GM23338 (cell line): ENCODE results near the gene ADORA1. TPM values are rescaled to one million over a fixed set of nuclear protein-coding genes. Genes with fewer than 3 reads are reported as not detected.

ENCODE experiments used
- ATAC-seq: fragments of 200-7000 bp; cut with Tn5 transposase; 3 replicates; pipeline ENCODE4 v1.9.1; 2020
- DNase-seq: peaks from one replicate; pipeline ENCODE4 v3.0.0-alpha.2; 2015; ENCODE audit warnings: low spot score
- H2AFZ ChIP-seq: fragments of 200-600 bp; sonication (generic); 2 replicates; pipeline ENCODE4 v1.8.0; 2016; ENCODE audit warnings: antibody characterized with exemption, mild to moderate bottlenecking, moderate library complexity
- H3F3A ChIP-seq: fragments of 200-600 bp; sonication (generic); replicated peaks from 2 replicates; pipeline ENCODE4 v1.8.0; 2017; ENCODE audit warnings: antibody characterized with exemption, mixed run types, low read depth
- H3K27ac ChIP-seq: fragments of 200-600 bp; sonication (generic); 2 replicates; pipeline ENCODE4 v1.6.1; 2016; ENCODE audit warnings: low read depth
- H3K27me3 ChIP-seq: fragments of 200-600 bp; sonication (generic); 2 replicates; pipeline ENCODE4 v1.8.0; 2016; ENCODE audit warnings: mild to moderate bottlenecking, mixed run types, moderate library complexity; ENCODE audit not compliant: insufficient read depth
- H3K36me3 ChIP-seq: fragments of 200-600 bp; sonication (generic); 2 replicates; pipeline ENCODE4 v1.8.0; 2016; ENCODE audit warnings: mild to moderate bottlenecking; ENCODE audit not compliant: insufficient read depth
- H3K4me1 ChIP-seq: fragments of 200-600 bp; sonication (generic); 2 replicates; pipeline ENCODE4 v1.8.0; 2016; ENCODE audit warnings: mild to moderate bottlenecking, moderate library complexity; ENCODE audit not compliant: insufficient read depth
- H3K4me2 ChIP-seq: fragments of 200-600 bp; sonication (generic); 2 replicates; pipeline ENCODE4 v1.7.1; 2017; ENCODE audit warnings: mixed run types
- H3K4me3 ChIP-seq: fragments of 200-600 bp; sonication (generic); 2 replicates; pipeline ENCODE4 v1.6.1; 2016; ENCODE audit warnings: mixed run types
- H3K79me2 ChIP-seq: fragments of 200-600 bp; sonication (generic); replicated peaks from 2 replicates; pipeline ENCODE4 v1.8.0; 2017; ENCODE audit warnings: mild to moderate bottlenecking; ENCODE audit not compliant: insufficient read depth
- H3K9me2 ChIP-seq: fragments of 200-600 bp; sonication (generic); 2 replicates; pipeline ENCODE4 v1.8.0; 2017; ENCODE audit not compliant: insufficient read depth
- H4K20me1 ChIP-seq: fragments of 200-600 bp; sonication (generic); replicated peaks from 2 replicates; pipeline ENCODE4 v1.8.0; 2017; ENCODE audit warnings: mild to moderate bottlenecking; ENCODE audit not compliant: insufficient read depth
- H3K27ac Mint-ChIP-seq: 2 replicates; pipeline ENCODE4 v1.8.0; 2020; ENCODE audit warnings: inconsistent platforms, mild to moderate bottlenecking, moderate library complexity, mixed read lengths
- H3K27me3 Mint-ChIP-seq: 3 replicates; pipeline ENCODE4 v1.8.0; 2022; ENCODE audit warnings: low read depth, mild to moderate bottlenecking, moderate library complexity, mixed read lengths, inconsistent platforms; ENCODE audit not compliant: insufficient read depth, poor library complexity
- H3K36me3 Mint-ChIP-seq: 3 replicates; pipeline ENCODE4 v1.8.0; 2021; ENCODE audit warnings: low read depth, mild to moderate bottlenecking, inconsistent platforms, moderate library complexity, mixed read lengths
- H3K4me1 Mint-ChIP-seq: 3 replicates; pipeline ENCODE4 v1.8.0; 2020; ENCODE audit warnings: mild to moderate bottlenecking, inconsistent platforms, mixed read lengths
- H3K4me3 Mint-ChIP-seq: 3 replicates; pipeline ENCODE4 v1.8.0; 2021; ENCODE audit warnings: moderate library complexity, mild to moderate bottlenecking, inconsistent platforms, mixed read lengths
- H3K9me3 Mint-ChIP-seq: 3 replicates; pipeline ENCODE4 v1.8.0; 2020; ENCODE audit warnings: moderate library complexity, mild to moderate bottlenecking, inconsistent platforms, mixed read lengths
- CREB1 ChIP-seq: fragments of 250-450 bp; sonication (Bioruptor Pico); IDR thresholded peaks from 2 replicates; pipeline ENCODE4 v1.5.0; 2020; ENCODE audit warnings: low read depth, mild to moderate bottlenecking, moderate library complexity
- EZH2 ChIP-seq: fragments of 200-600 bp; sonication (generic); IDR thresholded peaks from one replicate; pipeline ENCODE4 v1.8.0; 2017; ENCODE audit warnings: antibody characterized with exemption, mild to moderate bottlenecking, low read depth; ENCODE audit not compliant: unreplicated experiment
- EZH2phosphoT487 ChIP-seq: fragments of 200-600 bp; sonication (generic); IDR thresholded peaks from one replicate; pipeline ENCODE4 v1.8.1; 2018; ENCODE audit warnings: antibody characterized with exemption; ENCODE audit not compliant: unreplicated experiment
- JUNB ChIP-seq: IDR thresholded peaks from one replicate; pipeline ENCODE4 v1.6.1; 2016; ENCODE audit warnings: antibody characterized with exemption; ENCODE audit not compliant: unreplicated experiment
- NANOG ChIP-seq: IDR thresholded peaks from 2 replicates; pipeline ENCODE4 v1.6.1; 2016; ENCODE audit warnings: antibody characterized with exemption, borderline replicate concordance
- POLR2AphosphoS5 ChIP-seq: IDR thresholded peaks from 2 replicates; pipeline ENCODE4 v1.6.1; 2016; ENCODE audit warnings: antibody characterized with exemption, low read depth
- STAT1 ChIP-seq: IDR thresholded peaks from one replicate; pipeline ENCODE4 v1.6.1; 2016; ENCODE audit warnings: antibody characterized with exemption; ENCODE audit not compliant: unreplicated experiment
- ZNF114 ChIP-seq: fragments of 250-450 bp; sonication (Bioruptor Pico); IDR thresholded peaks from 2 replicates; pipeline ENCODE4 v1.5.0; 2020; ENCODE audit warnings: mild to moderate bottlenecking, moderate library complexity
- ZNF331 ChIP-seq: fragments of 250-450 bp; sonication (Bioruptor Pico); IDR thresholded peaks from 2 replicates; pipeline ENCODE4 v1.5.0; 2020; ENCODE audit warnings: low read depth, mild to moderate bottlenecking, moderate library complexity
- polyA plus RNA-seq: library from polyadenylated mRNA; unstranded; fragments of >200 nt; fragmentation: Nextera tagmentation; extraction: Ambion mirVana; gene quantifications from 2 replicates; pipeline ENCODE4 v1.2.1, GENCODE V29; 2016
- total RNA-seq: library from RNA; depleted of rRNA; stranded (reverse); fragments of >200 nt; shearing (Covaris generic); gene quantifications from 2 replicates; pipeline ENCODE4 v1.2.3, GENCODE V29; 2014
- TF ChIP-seq, protein P1 (sequence below): IDR thresholded peaks from 2 replicates; pipeline ENCODE4 v1.6.1; 2016; ENCODE audit warnings: antibody characterized with exemption
- TF ChIP-seq, protein P2 (sequence below): fragments of 250-450 bp; sonication (Bioruptor Pico); IDR thresholded peaks from 2 replicates; pipeline ENCODE4 v1.5.0; 2020; ENCODE audit warnings: mild to moderate bottlenecking, moderate library complexity
- TF ChIP-seq, protein P3 (sequence below): IDR thresholded peaks from one replicate; pipeline ENCODE4 v1.6.1; 2018; ENCODE audit warnings: antibody characterized with exemption; ENCODE audit not compliant: unreplicated experiment
- TF ChIP-seq, protein P4 (sequence below), 2 experiments: fragments of 200-600 bp in 1 of 2; sonication (generic) in 1 of 2; conservative IDR thresholded peaks; 2 replicates each; pipeline versions ENCODE4 v1.5.1 to v1.6.1; 2016 to 2017; ENCODE audit warnings: antibody characterized with exemption in 2 of 2, low read depth in 2 of 2, mild to moderate bottlenecking in 2 of 2, moderate library complexity in 1 of 2

ADORA1 gene
- total and polyA plus RNA-seq, 2 experiments from 2014 or later = 0.63 to 1.8 TPM

DNA sequence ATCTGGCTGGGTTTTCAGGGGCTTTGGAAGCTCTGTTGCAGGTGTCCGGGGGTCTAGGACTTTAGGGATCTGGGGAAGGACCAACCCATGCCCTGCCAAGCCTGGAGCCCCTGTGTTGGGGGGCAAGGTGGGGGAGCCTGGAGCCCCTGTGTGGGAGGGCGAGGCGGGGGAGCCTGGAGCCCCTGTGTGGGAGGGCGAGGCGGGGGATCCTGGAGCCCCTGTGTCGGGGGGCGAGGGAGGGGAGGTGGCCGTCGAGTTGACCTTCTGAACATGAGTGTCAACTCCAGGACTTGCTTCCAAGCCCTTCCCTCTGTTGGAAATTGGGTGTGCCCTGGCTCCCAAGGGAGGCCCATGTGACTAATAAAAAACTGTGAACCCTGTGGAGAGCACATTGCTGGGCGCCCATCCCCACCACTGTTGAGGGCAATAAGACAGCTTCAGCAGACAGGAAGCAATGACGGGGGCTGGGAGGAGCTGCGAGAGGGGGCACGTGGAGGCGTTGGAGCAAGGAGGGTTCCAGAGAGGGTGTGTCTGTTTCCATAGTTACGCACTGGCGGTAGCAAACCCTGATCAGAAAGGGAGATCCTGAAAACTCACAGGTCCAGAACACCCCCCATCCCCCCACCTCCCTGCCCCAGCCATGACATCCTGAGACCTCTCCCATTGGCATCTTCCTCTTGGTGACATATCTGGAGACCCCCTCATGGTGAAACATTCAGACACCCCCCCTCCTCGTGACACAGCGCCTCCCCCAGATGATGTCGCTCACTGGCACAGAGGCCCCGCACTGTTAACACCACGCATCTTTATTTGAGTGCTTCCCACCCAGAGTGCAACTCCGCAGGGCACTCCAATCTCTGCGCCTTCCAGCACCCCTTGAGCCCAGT is 39.7 kb downstream of the ADORA1 start:
- Histone ChIP-seq H3K79me2 (no peaks in the 10 kb centered on the region), H3K4me1 (no peaks in the 10 kb centered on the region), H4K20me1 (no peaks in the 10 kb centered on the region), H2AFZ (no peak overlapping the region), H3K27me3 (no peaks in the 10 kb centered on the region), H3K9me2 (no peaks in the 10 kb centered on the region), H3K4me2 (no peak overlapping the region), H3K36me3 (no peaks in the 10 kb centered on the region), H3K27ac (no peak overlapping the region), H3K4me3 (no peak overlapping the region), H3F3A (no peaks in the 10 kb centered on the region)
- ATAC-seq (no peak), DNase-seq (peak; percentile 30)
- Mint-ChIP-seq H3K36me3 (no peaks in the 10 kb centered on the region; the same call in 2 of the 3 replicates), H3K27me3 (peaks cover 10% of the 10 kb centered on the region), H3K9me3 (no peaks in the 10 kb centered on the region), H3K27ac (no peak overlapping the region), H3K4me3 (no peak overlapping the region), H3K4me1 (peaks cover 2% of the 10 kb centered on the region; the same call in 1 of the 3 replicates)
- TF ChIP-seq EZH2phosphoT487 (no peak), EZH2 (no peak), STAT1 (no peak), CREB1 (CRISPR knock-in tag) (no peak), ZNF331 (CRISPR knock-in tag) (no peak), ZNF114 (CRISPR knock-in tag) (no peak), NANOG (no peak), JUNB (no peak), POLR2AphosphoS5 (no peak)
- TF ChIP-seq, protein P1, sequence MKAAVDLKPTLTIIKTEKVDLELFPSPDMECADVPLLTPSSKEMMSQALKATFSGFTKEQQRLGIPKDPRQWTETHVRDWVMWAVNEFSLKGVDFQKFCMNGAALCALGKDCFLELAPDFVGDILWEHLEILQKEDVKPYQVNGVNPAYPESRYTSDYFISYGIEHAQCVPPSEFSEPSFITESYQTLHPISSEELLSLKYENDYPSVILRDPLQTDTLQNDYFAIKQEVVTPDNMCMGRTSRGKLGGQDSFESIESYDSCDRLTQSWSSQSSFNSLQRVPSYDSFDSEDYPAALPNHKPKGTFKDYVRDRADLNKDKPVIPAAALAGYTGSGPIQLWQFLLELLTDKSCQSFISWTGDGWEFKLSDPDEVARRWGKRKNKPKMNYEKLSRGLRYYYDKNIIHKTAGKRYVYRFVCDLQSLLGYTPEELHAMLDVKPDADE = no peak
- TF ChIP-seq, protein P2, sequence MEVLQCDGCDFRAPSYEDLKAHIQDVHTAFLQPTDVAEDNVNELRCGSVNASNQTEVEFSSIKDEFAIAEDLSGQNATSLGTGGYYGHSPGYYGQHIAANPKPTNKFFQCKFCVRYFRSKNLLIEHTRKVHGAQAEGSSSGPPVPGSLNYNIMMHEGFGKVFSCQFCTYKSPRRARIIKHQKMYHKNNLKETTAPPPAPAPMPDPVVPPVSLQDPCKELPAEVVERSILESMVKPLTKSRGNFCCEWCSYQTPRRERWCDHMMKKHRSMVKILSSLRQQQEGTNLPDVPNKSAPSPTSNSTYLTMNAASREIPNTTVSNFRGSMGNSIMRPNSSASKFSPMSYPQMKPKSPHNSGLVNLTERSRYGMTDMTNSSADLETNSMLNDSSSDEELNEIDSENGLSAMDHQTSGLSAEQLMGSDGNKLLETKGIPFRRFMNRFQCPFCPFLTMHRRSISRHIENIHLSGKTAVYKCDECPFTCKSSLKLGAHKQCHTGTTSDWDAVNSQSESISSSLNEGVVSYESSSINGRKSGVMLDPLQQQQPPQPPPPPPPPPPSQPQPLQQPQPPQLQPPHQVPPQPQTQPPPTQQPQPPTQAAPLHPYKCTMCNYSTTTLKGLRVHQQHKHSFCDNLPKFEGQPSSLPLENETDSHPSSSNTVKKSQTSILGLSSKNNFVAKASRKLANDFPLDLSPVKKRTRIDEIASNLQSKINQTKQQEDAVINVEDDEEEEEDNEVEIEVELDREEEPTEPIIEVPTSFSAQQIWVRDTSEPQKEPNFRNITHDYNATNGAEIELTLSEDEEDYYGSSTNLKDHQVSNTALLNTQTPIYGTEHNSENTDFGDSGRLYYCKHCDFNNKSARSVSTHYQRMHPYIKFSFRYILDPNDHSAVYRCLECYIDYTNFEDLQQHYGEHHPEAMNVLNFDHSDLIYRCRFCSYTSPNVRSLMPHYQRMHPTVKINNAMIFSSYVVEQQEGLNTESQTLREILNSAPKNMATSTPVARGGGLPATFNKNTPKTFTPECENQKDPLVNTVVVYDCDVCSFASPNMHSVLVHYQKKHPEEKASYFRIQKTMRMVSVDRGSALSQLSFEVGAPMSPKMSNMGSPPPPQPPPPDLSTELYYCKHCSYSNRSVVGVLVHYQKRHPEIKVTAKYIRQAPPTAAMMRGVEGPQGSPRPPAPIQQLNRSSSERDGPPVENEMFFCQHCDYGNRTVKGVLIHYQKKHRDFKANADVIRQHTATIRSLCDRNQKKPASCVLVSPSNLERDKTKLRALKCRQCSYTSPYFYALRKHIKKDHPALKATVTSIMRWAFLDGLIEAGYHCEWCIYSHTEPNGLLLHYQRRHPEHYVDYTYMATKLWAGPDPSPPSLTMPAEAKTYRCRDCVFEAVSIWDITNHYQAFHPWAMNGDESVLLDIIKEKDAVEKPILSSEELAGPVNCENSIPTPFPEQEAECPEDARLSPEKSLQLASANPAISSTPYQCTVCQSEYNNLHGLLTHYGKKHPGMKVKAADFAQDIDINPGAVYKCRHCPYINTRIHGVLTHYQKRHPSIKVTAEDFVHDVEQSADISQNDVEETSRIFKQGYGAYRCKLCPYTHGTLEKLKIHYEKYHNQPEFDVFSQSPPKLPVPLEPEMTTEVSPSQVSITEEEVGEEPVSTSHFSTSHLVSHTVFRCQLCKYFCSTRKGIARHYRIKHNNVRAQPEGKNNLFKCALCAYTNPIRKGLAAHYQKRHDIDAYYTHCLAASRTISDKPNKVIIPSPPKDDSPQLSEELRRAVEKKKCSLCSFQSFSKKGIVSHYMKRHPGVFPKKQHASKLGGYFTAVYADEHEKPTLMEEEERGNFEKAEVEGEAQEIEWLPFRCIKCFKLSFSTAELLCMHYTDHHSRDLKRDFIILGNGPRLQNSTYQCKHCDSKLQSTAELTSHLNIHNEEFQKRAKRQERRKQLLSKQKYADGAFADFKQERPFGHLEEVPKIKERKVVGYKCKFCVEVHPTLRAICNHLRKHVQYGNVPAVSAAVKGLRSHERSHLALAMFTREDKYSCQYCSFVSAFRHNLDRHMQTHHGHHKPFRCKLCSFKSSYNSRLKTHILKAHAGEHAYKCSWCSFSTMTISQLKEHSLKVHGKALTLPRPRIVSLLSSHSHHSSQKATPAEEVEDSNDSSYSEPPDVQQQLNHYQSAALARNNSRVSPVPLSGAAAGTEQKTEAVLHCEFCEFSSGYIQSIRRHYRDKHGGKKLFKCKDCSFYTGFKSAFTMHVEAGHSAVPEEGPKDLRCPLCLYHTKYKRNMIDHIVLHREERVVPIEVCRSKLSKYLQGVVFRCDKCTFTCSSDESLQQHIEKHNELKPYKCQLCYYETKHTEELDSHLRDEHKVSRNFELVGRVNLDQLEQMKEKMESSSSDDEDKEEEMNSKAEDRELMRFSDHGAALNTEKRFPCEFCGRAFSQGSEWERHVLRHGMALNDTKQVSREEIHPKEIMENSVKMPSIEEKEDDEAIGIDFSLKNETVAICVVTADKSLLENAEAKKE (CRISPR knock-in tag) = no peak
- TF ChIP-seq, protein P3, sequence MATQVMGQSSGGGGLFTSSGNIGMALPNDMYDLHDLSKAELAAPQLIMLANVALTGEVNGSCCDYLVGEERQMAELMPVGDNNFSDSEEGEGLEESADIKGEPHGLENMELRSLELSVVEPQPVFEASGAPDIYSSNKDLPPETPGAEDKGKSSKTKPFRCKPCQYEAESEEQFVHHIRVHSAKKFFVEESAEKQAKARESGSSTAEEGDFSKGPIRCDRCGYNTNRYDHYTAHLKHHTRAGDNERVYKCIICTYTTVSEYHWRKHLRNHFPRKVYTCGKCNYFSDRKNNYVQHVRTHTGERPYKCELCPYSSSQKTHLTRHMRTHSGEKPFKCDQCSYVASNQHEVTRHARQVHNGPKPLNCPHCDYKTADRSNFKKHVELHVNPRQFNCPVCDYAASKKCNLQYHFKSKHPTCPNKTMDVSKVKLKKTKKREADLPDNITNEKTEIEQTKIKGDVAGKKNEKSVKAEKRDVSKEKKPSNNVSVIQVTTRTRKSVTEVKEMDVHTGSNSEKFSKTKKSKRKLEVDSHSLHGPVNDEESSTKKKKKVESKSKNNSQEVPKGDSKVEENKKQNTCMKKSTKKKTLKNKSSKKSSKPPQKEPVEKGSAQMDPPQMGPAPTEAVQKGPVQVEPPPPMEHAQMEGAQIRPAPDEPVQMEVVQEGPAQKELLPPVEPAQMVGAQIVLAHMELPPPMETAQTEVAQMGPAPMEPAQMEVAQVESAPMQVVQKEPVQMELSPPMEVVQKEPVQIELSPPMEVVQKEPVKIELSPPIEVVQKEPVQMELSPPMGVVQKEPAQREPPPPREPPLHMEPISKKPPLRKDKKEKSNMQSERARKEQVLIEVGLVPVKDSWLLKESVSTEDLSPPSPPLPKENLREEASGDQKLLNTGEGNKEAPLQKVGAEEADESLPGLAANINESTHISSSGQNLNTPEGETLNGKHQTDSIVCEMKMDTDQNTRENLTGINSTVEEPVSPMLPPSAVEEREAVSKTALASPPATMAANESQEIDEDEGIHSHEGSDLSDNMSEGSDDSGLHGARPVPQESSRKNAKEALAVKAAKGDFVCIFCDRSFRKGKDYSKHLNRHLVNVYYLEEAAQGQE = no peak
- TF ChIP-seq, protein P4, sequence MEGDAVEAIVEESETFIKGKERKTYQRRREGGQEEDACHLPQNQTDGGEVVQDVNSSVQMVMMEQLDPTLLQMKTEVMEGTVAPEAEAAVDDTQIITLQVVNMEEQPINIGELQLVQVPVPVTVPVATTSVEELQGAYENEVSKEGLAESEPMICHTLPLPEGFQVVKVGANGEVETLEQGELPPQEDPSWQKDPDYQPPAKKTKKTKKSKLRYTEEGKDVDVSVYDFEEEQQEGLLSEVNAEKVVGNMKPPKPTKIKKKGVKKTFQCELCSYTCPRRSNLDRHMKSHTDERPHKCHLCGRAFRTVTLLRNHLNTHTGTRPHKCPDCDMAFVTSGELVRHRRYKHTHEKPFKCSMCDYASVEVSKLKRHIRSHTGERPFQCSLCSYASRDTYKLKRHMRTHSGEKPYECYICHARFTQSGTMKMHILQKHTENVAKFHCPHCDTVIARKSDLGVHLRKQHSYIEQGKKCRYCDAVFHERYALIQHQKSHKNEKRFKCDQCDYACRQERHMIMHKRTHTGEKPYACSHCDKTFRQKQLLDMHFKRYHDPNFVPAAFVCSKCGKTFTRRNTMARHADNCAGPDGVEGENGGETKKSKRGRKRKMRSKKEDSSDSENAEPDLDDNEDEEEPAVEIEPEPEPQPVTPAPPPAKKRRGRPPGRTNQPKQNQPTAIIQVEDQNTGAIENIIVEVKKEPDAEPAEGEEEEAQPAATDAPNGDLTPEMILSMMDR (conservative IDR thresholded peaks at IDR 0.05; ENCODE audit: low read depth in 2 of 2) = no peak
